HEK293 (cell line): ENCODE results near the gene MGLL.

ENCODE experiments used
- CTCF ChIA-PET: fragments of 350-600 bp; formaldehyde crosslinking; extraction: SDS; loops from one replicate; lab custom pipeline; 2021; ENCODE audit warnings: antibody characterized with exemption; lab: Yijun Ruan, JAX
- POLR2A ChIA-PET: fragments of 300-600 bp; formaldehyde crosslinking; extraction: SDS; loops from one replicate; lab custom pipeline; 2020; ENCODE audit warnings: antibody characterized with exemption, inconsistent platforms; lab: Yijun Ruan, JAX
- H3K27ac ChIP-seq: fragments of 200-500 bp; sonication (Bioruptor generic); 2 replicates; pipeline ENCODE4 v1.5.1; 2014; ENCODE audit warnings: low read depth, low read length, control low read depth, inconsistent platforms; ENCODE audit errors: extremely low read depth
- H3K36me3 ChIP-seq, 2 experiments: fragments of 200-500 bp in 1 of 2; sonication (Bioruptor generic) in 1 of 2; 1 replicate in 1 of 2; 2 replicates in 1 of 2; pipeline ENCODE4 v1.5.1; 2014 to 2017; ENCODE audit warnings: inconsistent platforms in 2 of 2, low read length in 2 of 2; ENCODE audit not compliant: control insufficient read depth in 2 of 2, insufficient read depth in 1 of 2
- H3K4me1 ChIP-seq: fragments of 200-500 bp; sonication (Bioruptor generic); 2 replicates; pipeline ENCODE4 v1.5.1; 2014; ENCODE audit warnings: mild to moderate bottlenecking, low read length, inconsistent platforms; ENCODE audit not compliant: control insufficient read depth, insufficient read depth
- H3K4me3 ChIP-seq: 2 replicates; pipeline ENCODE4 v1.5.1; 2011; ENCODE audit warnings: low read depth, mild to moderate bottlenecking, control low read depth, low read length, moderate library complexity
- H3K9me3 ChIP-seq: fragments of 200-500 bp; sonication (Bioruptor generic); 2 replicates; pipeline ENCODE4 v1.5.1; 2014; ENCODE audit warnings: low read depth, low read length, inconsistent platforms; ENCODE audit not compliant: control insufficient read depth, insufficient read depth
- GLIS2 ChIP-seq: fragments of 450-650 bp; formaldehyde crosslinking; IDR thresholded peaks from 2 replicates; pipeline ENCODE4 v1.5.1; 2016; ENCODE audit warnings: missing biosample characterization, missing genetic modification characterization
- KLF1 ChIP-seq: fragments of 450-650 bp; formaldehyde crosslinking; IDR thresholded peaks from 2 replicates; pipeline ENCODE4 v1.5.1; 2016; ENCODE audit warnings: missing biosample characterization, missing genetic modification characterization
- KLF7 ChIP-seq: fragments of 450-650 bp; formaldehyde crosslinking; IDR thresholded peaks from 2 replicates; pipeline ENCODE4 v1.5.1; 2016; ENCODE audit warnings: missing biosample characterization, missing genetic modification characterization, borderline replicate concordance
- TSHZ1 ChIP-seq: fragments of 450-650 bp; formaldehyde crosslinking; IDR thresholded peaks from 2 replicates; pipeline ENCODE4 v1.5.1; 2016; ENCODE audit warnings: missing biosample characterization, missing genetic modification characterization, borderline replicate concordance
- ZNF354C ChIP-seq: fragments of 450-650 bp; formaldehyde crosslinking; IDR thresholded peaks from 2 replicates; pipeline ENCODE4 v1.5.1; 2016; ENCODE audit warnings: missing biosample characterization, missing genetic modification characterization, low read depth, borderline replicate concordance
- ZNF544 ChIP-seq: fragments of 450-650 bp; formaldehyde crosslinking; IDR thresholded peaks from 2 replicates; pipeline ENCODE4 v1.5.0; 2017; ENCODE audit warnings: missing biosample characterization, missing genetic modification characterization
- ZNF555 ChIP-seq: fragments of 450-650 bp; formaldehyde crosslinking; conservative IDR thresholded peaks from 2 replicates; pipeline ENCODE4 v1.5.1; 2017; ENCODE audit warnings: missing biosample characterization, mild to moderate bottlenecking, missing genetic modification characterization, inconsistent platforms

Gene MGLL

GRCh38 chr3:127639173-127640041, 182.9 kb downstream of the MGLL start:
- 0 out of 2 replicates have a peak, but pooled peaks cover 3% of the 10 kb centered on the region for H3K4me1 ChIP-seq
- ChIA-PET CTCF (interaction anchor here (0.5 to 0.7 kb wide), 2 partner anchors 10 to 17 kb away, joined by 3 read pairs; partner anchors contain the start of gene PODXL2), POLR2A (no interaction called here)
- no peak for TF ChIP-seq GLIS2 (tag by site-specific recombination)
- TF ChIP-seq TSHZ1 (tag by site-specific recombination), result no peak
- TF ChIP-seq ZNF354C (tag by site-specific recombination), result no peak
- no peak for TF ChIP-seq KLF7 (tag by site-specific recombination)
- TF ChIP-seq ZNF544 (tag by site-specific recombination), result no peak
- no peak for TF ChIP-seq KLF1 (tag by site-specific recombination)
- TF ChIP-seq ZNF555 (tag by site-specific recombination), result no peak
- no peaks in the 10 kb centered on the region for H3K9me3 ChIP-seq
- no peak overlapping the region for H3K4me3 ChIP-seq
- peaks cover 0 to 4% of the 10 kb centered on the region in 2 experiments; a peak in 2 of 3 replicates for H3K36me3 ChIP-seq
- no peak overlapping the region for H3K27ac ChIP-seq
